ENCODE data around the gene SERINC3. TPM values are rescaled to one million over a fixed set of nuclear protein-coding genes. Genes with fewer than 3 reads are reported as not detected.

Gene SERINC3
- total and polyA plus RNA-seq, 2 of the 13 experiments (the other 11 are each of a cell fraction or from before 2014, with no cell fraction given) = 82.0 to 226 TPM

DNA sequence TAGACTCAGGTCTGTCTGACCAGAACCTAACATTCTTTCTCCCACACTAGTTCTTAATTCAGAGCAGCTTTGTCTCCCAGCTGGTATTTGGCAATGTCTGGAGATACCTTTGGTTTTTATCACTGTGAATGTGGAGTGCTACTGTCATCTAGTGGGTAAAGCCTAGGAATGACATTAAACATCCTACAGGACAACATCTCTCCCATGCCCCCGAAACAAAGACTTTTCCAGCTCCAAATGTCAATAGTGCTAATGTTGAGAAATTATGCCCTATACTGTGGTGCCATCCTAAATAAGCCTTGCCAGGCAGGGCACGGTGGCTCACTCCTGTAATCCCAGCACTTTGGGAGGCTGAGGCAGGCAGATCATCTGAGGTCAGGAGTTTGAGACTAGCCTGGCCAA lies 50.4 kb downstream of the SERINC3 start (continued):
- TF ChIP-seq, protein P1, sequence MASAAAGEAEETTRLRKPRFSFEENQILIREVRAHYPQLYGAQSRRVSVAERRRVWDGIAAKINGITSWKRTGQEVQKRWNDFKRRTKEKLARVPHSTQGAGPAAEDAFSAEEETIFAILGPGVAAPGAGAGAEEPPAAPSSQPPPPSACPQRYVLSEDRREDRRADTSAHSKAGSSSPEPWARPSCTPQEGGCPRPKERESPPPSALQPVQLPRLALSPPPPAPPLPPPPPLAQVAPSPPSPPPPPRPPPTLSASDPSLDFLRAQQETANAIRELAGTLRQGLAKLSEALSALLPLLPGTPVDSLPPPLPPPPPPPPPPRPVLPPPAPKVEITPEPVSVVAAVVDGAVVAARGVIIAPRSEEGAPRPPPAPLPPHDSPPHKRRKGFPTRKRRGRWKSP (CRISPR knock-in tag; IDR thresholded peaks at IDR 0.05) = no peak
- TF ChIP-seq NCOA2 (CRISPR knock-in tag; IDR thresholded peaks at IDR 0.05) (0 out of 2 replicates have a peak, but pooled peaks have one; percentile 45), SALL2 (CRISPR knock-in tag; IDR thresholded peaks at IDR 0.05) (0 out of 2 replicates have a peak, but pooled peaks have one; percentile 32), SOX6 (IDR thresholded peaks at IDR 0.05) (no peak), SOX6 (CRISPR knock-in tag; IDR thresholded peaks at IDR 0.05) (0 out of 2 replicates have a peak, but pooled peaks have one; percentile 37), NR2C2 (CRISPR knock-in tag; IDR thresholded peaks at IDR 0.05; ENCODE audit: borderline replicate concordance) (0 out of 2 replicates have a peak, but pooled peaks have one; percentile 28), MAZ (IDR thresholded peaks at IDR 0.05; ENCODE audit: borderline replicate concordance, low read depth, low read length) (no peak), MAZ (CRISPR knock-in tag; IDR thresholded peaks at IDR 0.05; ENCODE audit: low read depth) (0 out of 2 replicates have a peak, but pooled peaks have one; percentile 55), HOXD1 (CRISPR knock-in tag; IDR thresholded peaks at IDR 0.05) (no peak), ZNF33B (CRISPR knock-in tag; IDR thresholded peaks at IDR 0.05) (peak; percentile 84; the same call in 1 of the 2 replicates), ZNF160 (CRISPR knock-in tag; IDR thresholded peaks at IDR 0.05) (peak; percentile 66; the same call in 1 of the 2 replicates)
- TF ChIP-seq, protein P2, sequence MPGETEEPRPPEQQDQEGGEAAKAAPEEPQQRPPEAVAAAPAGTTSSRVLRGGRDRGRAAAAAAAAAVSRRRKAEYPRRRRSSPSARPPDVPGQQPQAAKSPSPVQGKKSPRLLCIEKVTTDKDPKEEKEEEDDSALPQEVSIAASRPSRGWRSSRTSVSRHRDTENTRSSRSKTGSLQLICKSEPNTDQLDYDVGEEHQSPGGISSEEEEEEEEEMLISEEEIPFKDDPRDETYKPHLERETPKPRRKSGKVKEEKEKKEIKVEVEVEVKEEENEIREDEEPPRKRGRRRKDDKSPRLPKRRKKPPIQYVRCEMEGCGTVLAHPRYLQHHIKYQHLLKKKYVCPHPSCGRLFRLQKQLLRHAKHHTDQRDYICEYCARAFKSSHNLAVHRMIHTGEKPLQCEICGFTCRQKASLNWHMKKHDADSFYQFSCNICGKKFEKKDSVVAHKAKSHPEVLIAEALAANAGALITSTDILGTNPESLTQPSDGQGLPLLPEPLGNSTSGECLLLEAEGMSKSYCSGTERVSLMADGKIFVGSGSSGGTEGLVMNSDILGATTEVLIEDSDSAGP (CRISPR knock-in tag; IDR thresholded peaks at IDR 0.05; ENCODE audit: borderline replicate concordance) = no peak
- TF ChIP-seq, protein P3, sequence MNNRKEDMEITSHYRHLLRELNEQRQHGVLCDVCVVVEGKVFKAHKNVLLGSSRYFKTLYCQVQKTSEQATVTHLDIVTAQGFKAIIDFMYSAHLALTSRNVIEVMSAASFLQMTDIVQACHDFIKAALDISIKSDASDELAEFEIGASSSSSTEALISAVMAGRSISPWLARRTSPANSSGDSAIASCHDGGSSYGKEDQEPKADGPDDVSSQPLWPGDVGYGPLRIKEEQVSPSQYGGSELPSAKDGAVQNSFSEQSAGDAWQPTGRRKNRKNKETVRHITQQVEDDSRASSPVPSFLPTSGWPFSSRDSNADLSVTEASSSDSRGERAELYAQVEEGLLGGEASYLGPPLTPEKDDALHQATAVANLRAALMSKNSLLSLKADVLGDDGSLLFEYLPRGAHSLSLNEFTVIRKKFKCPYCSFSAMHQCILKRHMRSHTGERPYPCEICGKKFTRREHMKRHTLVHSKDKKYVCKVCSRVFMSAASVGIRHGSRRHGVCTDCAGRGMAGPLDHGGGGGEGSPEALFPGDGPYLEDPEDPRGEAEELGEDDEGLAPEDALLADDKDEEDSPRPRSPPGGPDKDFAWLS (CRISPR knock-in tag; IDR thresholded peaks at IDR 0.05; ENCODE audit: borderline replicate concordance) = peak; percentile 75; the same call in 1 of the 2 replicates
- TF ChIP-seq, protein P4, sequence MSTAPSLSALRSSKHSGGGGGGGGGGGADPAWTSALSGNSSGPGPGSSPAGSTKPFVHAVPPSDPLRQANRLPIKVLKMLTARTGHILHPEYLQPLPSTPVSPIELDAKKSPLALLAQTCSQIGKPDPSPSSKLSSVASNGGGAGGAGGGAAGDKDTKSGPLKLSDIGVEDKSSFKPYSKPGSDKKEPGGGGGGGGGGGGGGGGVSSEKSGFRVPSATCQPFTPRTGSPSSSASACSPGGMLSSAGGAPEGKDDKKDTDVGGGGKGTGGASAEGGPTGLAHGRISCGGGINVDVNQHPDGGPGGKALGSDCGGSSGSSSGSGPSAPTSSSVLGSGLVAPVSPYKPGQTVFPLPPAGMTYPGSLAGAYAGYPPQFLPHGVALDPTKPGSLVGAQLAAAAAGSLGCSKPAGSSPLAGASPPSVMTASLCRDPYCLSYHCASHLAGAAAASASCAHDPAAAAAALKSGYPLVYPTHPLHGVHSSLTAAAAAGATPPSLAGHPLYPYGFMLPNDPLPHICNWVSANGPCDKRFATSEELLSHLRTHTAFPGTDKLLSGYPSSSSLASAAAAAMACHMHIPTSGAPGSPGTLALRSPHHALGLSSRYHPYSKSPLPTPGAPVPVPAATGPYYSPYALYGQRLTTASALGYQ (CRISPR knock-in tag; IDR thresholded peaks at IDR 0.05) = no peak
- TF ChIP-seq, protein P5, sequence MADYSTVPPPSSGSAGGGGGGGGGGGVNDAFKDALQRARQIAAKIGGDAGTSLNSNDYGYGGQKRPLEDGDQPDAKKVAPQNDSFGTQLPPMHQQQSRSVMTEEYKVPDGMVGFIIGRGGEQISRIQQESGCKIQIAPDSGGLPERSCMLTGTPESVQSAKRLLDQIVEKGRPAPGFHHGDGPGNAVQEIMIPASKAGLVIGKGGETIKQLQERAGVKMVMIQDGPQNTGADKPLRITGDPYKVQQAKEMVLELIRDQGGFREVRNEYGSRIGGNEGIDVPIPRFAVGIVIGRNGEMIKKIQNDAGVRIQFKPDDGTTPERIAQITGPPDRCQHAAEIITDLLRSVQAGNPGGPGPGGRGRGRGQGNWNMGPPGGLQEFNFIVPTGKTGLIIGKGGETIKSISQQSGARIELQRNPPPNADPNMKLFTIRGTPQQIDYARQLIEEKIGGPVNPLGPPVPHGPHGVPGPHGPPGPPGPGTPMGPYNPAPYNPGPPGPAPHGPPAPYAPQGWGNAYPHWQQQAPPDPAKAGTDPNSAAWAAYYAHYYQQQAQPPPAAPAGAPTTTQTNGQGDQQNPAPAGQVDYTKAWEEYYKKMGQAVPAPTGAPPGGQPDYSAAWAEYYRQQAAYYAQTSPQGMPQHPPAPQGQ (CRISPR knock-in tag; IDR thresholded peaks at IDR 0.05; ENCODE audit: borderline replicate concordance) = no peak
